Measurements from ENCODE around the gene PDE4C.

The PDE4C gene

GRCh38 chr19:18225702-18226468, at the start of gene PDE4C:
Gene PDE4C, minus strand, starts transcription at chr19:18226438. Its CDS starts 23 bp downstream, at chr19:18226415.
- DNase-seq, result no peak

GRCh38 chr19:18274781-18275356, 48.6 kb upstream of the PDE4C start:
- peak; percentile 77 for DNase-seq

- DNase-seq, result peak; percentile 69
Measured at GRCh38 chr19:18274219-18274780, 48.1 kb upstream of the PDE4C start, which contains the start of gene IQCN. Gene IQCN, minus strand, starts transcription at chr19:18274452. Its CDS starts 4,974 bp downstream, at chr19:18269478.

GRCh38 chr19:18273561-18274218, 47.5 kb upstream of the PDE4C start:
- DNase-seq, result no peak

- DNase-seq, result no peak
Measured at GRCh38 chr19:18271433-18271841, 45.2 kb upstream of the PDE4C start.

- DNase-seq, result no peak
Measured at GRCh38 chr19:18270326-18270725, 44.1 kb upstream of the PDE4C start.

GRCh38 chr19:18269070-18269723, 43.0 kb upstream of the PDE4C start:
- DNase-seq, result no peak

GRCh38 chr19:18266771-18267686, 40.8 kb upstream of the PDE4C start:
- DNase-seq, result no peak

- DNase-seq, result no peak
Measured at GRCh38 chr19:18265582-18265981, 39.3 kb upstream of the PDE4C start.

- DNase-seq, result no peak
Measured at GRCh38 chr19:18264971-18265540, 38.8 kb upstream of the PDE4C start.

GRCh38 chr19:18264137-18264854, 38.1 kb upstream of the PDE4C start:
- DNase-seq, result no peak

GRCh38 chr19:18263324-18264136, 37.3 kb upstream of the PDE4C start:
- DNase-seq, result no peak

- no peak for DNase-seq
Measured at GRCh38 chr19:18262917-18263316, 36.7 kb upstream of the PDE4C start.

- no peak for DNase-seq
Measured at GRCh38 chr19:18262144-18262543, 35.9 kb upstream of the PDE4C start.

GRCh38 chr19:18261474-18261873, 35.2 kb upstream of the PDE4C start:
- no peak for DNase-seq

GRCh38 chr19:18259893-18260292, 33.7 kb upstream of the PDE4C start:
- DNase-seq, result no peak

GRCh38 chr19:18257503-18258470, 31.5 kb upstream of the PDE4C start:
- no peak for DNase-seq
